GM18519 (cell line): Measurements from ENCODE around the gene ASIP.
"Not testable (repeated sequence)": the region's sequence is repeated elsewhere in the genome, so short reads cannot be mapped to it uniquely, and the experiment has no call there.

Source experiments
- ATAC-seq: cut with Tn5 transposase; IDR thresholded peaks from one replicate; pipeline ENCODE4 v1.9.1; 2021; ENCODE audit warnings: mild to moderate bottlenecking, moderate library complexity; ENCODE audit not compliant: unreplicated experiment, low FRiP score

The ASIP gene

DNA sequence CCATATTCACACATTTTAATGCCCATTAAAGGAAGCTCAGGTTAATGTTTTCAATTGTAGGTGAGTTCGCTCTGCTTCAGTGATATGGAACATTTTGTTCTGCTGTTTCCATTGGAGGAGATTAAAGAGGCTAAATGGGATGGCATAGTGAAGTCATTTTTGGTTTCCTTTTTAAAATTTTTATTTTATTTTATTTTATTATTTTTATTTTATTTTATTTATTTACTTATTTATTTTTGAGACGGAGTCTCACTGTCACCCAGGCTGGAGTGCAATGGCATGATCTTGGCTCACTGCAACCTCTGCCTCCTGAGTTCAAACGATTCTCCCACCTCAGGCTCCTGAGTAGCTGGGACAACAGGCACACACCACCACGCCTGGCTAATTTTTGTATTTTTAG is 792 bp downstream of the ASIP start:
- ATAC-seq, result not testable (repeated sequence)

DNA sequence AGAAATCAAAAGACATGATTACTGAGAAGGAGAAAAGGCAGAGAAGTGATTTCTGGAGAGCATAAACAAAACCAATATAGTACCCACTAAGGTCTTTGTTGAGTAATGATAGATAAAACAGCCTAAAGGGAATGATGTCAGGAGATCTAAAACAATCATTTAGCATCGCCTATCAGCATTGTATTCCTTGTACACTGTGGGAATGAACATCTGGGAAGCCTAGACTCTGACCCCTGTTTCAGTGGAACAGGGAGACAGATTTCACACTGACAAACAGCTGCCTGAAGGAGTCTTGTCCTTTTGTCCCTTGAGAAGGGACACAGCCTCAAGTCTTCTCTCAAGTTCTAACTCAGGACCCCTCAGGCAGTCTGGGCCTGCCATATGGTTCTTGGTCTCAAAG is 1.7 kb downstream of the ASIP start:
- ATAC-seq, result no peak

DNA sequence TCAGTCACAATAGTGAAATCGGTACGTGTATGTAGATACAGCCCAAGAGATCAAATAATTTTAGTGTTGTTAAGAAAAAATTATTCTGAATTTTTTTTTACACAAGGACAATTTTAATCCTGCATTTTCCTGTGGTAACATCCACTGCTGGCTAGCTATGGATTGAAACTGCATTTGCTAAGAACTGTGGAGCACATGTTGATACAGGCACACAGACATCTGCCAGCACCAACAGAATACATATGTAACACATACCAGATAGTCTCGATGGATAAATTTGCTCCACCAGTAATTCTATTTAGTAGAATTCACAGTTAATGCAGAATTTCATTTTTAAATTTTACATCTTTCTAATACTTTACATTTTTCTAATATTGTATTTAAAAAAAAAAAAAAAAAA is 2.2 kb downstream of the ASIP start:
- ATAC-seq, result no peak

DNA sequence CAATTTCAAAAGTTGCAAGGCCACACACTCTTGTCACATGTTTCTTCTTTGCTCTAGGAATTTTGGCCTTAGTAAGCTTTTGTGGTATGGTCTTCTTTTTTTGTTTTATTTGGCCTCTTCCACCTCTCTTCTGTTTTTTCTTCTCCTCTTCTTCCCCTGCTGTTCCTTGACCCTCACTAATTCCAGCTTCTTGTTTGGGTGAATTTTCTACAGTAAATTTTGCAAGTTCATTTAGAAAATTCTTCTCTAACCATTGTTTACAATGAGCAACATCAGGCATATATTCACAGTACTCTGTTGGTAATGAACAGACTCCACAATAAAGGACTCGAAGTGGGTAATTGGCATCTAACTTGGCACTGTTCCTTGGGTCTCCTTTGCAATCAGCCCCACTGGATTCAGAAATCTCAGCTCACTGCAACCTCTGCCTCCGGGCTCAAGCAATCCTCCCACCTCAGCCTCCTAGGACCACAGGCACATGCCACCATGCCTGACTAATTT is 5.0 kb downstream of the ASIP start:
- ATAC-seq, result no peak

DNA sequence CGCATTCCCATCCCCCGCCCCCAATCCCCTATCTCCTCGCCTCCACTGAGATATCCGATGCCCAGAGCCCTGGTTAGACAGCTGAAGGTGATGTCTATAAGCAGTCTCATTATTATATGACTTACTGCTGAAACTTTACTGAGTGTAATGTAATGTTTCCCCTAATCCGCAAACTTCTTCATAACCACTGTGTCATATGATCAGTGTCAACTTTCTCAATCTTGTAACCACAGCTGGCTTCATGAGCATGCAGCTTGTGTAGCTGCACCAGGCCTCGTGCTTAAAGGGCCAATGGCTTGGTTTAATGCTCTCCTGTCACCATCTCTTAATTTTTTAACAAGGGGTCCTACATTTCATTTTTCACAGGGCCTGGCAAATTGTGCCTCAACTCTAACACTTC is 8.1 kb downstream of the ASIP start:
- no peak for ATAC-seq

DNA sequence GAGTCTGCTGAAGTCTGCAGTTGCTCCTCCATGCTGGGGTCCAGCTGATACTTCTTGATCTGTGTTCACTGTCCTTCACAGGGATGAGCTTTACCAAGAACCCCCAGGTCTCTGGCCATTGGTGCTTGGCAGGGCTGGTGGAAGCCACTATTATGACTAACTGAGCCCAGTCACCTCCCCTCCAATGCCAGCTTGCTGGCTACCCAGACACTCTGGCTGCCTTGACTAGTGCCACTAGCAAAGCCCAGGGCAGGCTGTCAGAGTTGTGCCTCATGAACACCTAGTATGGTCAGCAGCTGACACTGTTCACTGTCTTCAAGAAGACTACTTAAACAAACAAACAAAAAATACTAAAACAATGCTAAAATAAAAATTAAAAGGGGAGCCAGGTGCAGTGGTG is 8.8 kb downstream of the ASIP start:
- no peak for ATAC-seq

DNA sequence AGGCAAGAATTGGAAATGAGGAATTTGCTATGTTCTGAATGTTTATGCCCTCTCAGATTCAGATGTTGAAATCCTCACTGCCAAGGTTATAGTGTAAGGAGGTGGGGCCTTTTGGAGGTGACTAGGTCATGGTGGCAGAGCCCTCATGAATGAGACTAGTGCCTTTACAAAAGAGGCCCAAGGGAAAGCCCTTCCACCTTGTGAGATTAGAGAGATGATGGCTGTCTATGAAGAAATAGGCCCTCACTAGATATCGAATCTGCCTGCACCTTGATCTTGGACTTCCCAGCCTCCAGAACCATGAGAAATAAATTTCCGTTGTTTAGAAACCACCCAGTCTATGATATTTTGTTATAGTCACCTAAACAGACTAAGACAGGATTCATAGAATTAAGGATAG is 10.4 kb downstream of the ASIP start:
- ATAC-seq, result no peak

DNA sequence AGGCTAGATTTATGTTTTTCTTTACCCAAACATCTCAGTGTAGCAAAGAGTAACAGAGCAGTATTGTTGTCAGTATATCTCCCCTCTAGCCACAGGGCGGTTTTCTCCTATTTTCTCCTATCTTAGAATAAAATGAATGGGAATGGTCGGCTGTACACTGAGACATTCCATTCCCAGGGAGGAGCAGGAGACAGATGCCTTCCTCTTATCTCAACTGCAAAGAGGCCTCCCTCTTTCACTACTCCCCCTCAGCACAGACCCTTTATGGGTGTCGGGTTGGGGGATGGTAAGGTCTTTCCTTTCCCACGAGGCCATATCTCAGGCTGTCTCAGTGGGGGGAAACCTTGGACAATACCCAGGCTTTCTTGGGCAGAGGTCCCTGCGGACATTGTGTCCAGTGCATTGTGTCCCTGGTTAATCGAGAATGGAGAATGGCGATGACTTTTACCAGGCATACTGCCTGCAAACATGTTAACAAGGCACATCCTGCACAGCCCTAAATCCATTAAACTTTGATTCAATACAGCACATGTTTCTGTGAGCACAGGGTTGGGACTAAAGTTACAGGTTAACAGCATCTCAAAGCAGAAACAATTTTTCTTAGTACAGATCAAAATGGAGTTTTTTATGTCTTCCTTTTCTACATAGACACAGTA is 11.3 kb downstream of the ASIP start:
- not testable (repeated sequence) for ATAC-seq

DNA sequence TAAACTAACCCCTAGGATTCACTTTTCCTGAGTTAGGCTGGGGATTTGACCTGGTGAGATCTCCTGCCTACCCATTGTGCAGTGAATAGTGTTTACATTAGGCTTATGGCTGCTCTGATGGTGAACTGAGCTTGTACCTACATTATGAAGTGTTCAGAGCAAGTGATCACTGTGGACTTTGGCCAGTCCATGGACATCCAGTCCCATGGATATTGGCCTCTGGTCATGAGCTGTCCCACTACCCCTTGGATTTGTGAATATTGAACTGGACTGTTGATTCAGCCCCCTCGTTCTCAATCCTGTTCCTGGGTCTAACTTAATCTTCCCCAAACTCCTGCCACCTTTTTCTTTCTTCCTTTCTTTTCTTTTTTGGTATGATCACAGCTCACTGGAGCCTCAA is 13.8 kb downstream of the ASIP start:
- no peak for ATAC-seq

DNA sequence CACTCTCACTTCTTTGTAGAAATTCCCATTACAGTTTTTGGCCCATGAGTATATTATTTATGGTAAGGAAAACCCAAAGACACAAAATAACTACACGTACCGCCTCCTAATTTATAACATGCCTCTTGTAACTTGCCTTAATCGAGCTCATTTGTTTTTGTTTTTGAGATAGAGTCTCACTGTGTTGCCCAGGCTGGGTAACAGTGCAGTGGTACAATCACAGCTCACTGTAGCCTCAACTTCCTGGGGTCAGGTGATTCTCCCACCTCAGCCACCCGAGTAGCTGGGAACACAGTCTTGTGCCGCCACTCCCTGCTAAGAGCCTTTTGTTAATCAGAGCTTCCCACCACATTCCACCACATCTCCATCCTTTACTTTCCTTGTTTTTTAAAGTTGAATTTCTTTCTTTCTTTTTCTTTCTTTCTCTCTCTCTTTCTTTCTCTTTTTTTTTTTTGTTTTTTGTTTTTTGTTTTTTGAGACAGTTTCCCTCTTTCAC is 15.5 kb downstream of the ASIP start:
- ATAC-seq, result no peak

DNA sequence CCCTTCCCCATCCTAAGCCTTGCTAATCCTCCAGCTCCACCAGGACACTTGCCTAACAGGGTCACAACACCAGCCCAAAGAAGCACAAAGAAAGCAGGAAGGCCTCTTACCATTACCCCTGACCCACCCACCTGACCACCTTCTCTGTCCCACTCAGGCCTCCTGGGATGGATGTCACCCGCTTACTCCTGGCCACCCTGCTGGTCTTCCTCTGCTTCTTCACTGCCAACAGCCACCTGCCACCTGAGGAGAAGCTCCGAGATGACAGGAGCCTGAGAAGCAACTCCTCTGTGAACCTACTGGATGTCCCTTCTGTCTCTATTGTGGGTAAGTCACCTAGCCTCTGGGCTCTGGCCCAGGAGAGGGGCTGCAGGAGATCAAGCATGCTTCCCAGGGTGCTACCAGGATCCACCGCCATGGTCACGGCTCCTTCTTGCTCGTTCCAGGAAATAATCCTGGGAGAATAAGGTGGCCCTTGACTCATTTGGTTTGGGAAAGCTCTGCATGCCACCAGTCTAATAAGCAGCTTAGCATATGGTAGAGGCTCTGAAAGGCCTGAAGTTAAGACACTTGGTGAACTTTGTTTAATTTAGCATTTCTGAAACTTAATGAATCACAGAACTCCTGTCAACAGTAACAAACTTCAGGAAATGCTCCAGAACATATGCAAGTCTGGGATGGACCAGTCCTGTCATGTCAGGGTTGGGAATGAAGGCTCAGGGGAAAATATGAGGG is 19.2 kb downstream of the ASIP start:
- no peak for ATAC-seq

DNA sequence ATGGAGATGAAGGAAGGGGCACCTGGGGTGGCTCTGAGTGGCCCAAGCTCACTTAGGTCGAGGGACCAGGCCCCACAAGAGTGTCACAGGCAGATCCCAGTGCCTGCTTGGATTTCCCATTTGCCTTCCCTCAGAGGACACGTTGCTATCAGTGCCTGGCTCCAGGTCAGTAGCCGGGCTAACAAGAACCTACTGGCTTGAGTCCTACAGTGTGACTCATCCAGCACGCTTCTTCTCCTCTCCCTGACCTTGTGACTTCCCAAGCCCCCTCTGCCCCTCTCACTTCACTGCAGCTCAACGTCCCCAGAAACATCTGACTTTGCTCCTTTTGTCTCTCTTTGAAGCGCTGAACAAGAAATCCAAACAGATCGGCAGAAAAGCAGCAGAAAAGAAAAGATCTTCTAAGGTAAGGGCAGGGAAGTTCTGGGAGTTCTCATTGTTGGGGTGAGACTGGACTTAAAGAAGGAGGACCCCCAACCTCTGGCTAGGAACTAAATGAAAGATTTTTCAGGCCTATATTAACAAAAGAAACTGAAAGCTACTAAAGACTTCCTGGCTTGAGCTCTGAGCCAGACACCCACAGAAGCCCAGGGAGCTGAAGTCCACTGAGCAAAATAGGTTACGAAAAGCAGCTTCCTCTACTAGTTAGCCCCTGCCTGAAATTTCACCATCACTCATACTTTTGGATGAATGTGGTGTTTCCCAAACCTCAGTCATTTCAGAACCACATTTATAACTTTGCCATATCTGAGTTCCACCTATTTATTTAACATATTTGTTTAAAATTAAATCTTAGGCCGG is 21.5 kb downstream of the ASIP start:
- ATAC-seq, result no peak

DNA sequence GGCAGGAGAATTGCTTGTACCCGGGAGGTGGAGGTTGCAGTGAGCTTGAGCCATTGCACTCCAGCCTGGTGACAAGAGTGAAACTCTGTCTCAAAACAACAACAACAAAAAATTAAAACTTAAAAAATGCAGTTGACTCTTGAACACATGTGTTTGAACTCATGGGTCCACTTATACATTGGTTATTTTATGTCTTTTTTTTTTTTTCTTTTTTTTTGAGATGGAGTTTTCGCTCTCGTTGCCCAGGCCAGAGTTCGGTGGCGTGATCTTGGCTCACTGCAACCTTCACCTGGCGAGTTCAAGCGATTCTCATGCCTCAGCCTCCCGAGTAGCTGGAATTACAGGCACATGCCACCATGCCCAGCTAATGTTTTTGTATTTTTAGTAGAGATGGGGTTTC is 22.2 kb downstream of the ASIP start:
- ATAC-seq, result not testable (repeated sequence)

DNA sequence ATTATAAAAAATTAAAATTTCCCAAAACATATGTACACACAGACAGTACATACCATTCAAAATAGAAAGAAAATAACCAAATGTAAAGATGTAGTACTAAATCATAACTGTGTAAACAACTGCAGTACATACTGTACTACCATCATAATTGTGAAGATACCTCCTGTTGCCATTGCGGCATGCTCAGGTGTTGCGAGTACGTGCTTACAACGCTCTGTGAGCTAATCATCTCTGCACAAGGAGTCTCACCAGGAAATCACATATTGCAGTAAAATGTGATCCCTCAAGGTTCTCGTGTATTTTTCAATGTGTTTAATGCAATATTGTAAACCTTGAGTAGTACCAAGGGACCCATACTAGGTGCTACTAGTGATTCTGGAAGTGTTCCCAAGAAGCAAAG is 22.9 kb downstream of the ASIP start:
- ATAC-seq, result no peak

DNA sequence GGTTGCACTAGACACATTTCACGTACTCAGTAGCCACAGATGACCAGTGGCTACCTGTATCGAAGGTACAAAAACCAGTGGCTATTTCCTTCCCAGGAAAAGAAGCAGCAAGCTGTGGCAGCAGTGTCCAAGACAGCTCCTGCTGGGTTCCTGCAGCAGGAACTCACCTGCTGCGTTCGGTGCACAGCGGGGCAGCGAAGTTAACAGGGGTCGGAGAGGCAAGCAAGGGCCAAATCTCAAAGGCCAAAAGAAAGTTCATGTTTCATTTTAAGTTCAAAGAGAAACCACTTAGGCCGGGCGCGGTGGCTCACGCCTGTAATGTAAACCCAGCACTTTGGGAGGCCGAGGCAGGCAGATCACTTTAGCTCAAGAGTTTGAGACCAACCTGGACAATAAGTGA is 26.9 kb downstream of the ASIP start:
- no peak for ATAC-seq

DNA sequence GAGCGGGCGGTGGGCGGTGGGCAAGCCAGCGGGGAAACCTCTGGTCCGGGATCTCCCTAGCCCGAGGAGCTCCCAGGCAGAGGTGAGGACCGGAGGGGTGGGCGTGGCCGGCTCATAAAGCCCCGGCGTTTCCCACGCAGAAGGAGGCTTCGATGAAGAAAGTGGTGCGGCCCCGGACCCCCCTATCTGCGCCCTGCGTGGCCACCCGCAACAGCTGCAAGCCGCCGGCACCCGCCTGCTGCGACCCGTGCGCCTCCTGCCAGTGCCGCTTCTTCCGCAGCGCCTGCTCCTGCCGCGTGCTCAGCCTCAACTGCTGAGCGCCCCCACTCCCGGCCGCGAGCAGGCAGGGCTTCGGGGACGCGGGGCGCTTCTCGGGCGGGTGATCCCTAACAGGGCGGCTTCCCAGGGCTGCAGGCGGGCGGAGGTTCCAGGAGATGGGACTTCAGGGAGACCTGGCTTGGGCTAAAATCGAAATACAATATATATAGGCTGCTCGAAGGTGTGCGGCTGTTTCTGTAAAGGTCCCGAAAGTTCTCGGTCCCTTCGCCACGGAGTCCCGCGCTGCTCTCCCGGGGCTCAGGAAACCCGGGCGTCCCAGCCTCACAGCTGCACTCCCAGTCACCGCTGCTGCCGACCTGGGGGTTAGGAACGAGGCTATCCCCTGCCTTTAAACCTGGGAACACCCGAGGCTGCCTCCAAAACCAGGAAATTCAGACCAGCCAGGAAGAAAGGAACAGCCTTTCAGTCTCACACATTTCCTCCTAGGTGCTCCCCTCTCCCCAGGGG is 27.8 kb downstream of the ASIP start:
- no peak for ATAC-seq

DNA sequence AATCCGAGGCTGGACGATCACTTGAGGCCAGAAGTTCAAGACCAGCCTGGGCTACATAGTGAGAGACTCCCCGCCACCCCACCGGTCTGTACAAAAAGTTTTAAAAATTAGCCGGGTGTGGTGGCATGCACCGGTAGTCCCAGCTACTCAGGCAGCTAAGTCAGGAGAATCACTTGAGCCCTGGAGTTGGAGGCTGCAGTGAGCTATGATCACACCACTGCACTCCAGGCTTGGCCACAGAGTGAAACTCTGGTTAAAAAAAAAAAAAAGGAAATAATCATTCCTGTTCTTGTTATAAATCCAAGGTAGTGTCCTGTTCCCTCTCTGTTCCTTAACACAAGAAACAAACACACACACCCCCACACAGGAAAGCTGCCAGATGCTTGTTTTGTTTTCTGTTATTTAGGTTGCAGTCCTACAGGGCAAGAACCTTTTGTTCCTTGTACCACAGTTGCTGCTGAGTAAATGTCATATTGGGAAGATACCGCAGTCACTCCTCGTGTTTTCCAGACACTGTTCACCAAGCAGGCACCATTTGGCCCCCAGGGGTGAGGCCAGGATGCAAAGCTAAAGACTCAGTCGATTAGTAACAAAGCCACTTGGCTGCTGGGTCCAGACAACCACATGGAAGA is 28.9 kb downstream of the ASIP start:
- ATAC-seq, result no peak

DNA sequence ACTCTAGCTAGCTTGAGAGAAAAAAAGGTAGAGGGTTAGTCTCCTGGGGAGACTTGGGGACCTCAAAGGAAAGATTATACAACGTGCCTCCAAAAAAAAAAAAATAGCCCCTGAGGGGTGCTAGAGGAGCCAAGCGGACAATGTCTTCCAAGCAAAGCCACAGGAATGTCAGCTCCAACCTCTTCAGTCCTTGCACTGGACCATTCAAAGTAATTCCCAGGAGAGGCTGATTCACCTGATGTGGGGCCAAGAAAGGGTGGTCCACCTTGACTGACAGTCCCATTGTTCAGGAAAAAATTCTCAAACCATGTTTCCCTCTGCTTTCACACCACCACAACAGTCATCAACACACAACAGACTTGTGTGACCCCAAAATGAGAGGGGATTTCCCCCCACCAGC is 30.7 kb downstream of the ASIP start:
- no peak for ATAC-seq

DNA sequence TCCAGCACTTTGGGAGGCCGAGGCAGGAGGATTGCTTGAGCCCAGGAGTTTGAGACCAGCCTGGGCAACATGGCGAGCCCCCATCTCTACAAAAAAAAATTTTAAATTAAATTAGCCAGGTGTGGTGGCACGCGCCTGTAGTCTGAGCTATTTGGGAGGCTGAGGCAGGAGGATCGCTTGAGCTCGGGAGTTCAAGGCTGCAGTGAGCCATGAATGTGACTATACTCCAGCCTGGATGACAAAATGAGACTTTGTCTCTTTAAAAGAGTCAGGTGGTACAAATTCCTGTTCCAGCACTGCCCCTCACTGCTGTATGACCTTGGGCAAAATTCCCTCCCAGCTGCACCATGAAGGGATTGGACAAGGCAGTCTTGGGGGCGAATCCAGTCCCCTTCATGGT is 33.5 kb downstream of the ASIP start:
- no peak for ATAC-seq

DNA sequence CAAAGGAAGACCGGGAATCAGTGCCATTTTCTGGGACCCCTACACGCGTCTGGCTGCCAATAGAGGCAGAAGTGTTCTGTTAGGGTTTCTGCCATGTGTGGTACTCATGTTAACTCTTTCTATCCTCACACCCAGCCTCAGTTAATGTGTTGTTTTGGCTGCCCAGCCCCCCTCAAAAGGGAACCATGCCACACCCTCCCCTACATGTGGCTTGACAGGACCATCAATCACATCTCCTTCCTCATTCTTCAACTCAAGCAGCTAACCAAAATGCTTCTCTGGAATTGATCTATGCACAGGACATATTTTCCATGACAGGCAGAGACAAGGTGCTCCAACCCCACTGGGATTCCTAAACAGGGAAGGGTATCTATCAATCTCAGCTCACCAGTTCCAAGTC is 40.0 kb downstream of the ASIP start:
- no peak for ATAC-seq
